HG03159 (cell line): Measurements from ENCODE around the gene L3MBTL2.

ENCODE experiments used
- ATAC-seq: cut with Tn5 transposase; IDR thresholded peaks from one replicate; pipeline ENCODE4 v1.9.1; 2021; ENCODE audit warnings: mild to moderate bottlenecking, moderate library complexity; ENCODE audit not compliant: unreplicated experiment

L3MBTL2 gene

DNA sequence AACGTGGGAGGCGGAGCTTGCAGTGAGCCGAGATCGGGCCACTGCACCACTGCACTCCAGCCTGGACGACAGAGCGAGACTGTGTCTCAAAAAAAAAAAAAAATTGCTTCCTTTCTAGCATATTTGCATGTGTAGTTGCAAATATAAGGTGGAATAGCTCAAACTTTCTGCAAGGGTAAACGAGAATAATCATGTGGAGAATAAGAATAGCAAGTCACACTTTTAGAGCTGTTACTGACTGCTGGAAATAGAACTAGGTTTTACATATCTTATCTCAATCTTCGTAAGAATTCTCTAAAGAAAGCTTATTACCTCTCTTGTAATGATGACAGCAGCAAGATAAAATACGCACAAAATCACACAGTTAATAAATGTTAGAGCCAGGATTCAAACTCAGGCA lies 1.6 kb downstream of the L3MBTL2 start:
- no peak for ATAC-seq

DNA sequence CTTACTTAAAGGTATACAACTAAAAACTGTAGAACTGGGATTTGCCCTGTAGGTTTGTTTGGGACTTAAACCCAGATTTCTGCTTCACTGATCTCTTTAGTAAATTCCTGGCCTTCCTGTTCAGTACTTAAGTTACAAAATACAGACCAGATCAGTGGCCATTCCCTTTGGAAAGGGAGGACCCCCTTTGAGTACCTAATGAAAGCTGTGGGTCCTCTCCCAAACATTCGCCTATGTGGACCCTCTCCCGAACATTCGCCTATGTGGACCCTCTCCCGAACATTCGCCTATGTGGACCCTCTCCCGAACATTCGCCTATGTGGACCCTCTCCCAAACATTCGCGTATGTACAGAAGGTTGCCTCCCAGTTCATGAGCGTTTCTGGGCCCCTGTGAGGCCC lies 10.3 kb downstream of the L3MBTL2 start:
- no peak for ATAC-seq

DNA sequence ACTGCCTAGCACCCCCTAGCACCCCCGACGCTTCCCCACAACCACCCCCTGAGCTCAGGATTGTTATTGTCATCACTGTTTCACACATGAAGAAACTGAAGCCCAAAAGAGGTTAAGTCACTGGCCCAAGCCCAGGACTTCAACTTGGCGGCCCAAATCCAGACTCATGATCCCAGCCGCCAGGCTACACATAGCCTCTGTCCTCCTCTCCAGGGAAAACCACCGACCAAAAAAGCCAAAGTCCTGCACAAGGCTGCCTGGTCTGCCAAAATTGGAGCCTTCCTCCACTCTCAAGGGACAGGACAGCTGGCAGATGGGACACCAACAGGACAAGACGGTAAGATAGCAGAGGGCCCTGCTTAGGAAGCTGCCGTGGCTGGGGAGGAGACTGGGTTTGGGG lies 10.8 kb downstream of the L3MBTL2 start:
- ATAC-seq: no peak

DNA sequence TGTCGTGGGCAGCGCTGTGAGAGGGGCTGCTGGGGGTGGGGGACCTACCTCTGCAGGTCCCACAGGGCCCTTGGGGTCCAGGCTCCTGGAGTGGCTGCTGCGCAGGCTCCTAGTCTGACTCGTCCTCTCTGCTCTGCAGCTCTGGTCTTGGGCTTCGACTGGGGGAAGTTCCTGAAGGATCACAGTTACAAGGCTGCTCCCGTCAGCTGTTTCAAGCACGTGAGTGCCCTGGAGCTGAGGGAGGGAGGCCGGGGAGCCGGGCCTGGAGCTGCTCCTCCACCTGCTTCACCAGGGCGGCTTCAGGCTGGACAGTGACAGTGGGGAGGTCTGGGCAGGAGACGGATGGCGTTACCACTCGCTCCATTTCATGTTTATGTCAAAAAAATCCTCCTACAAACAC lies 11.9 kb downstream of the L3MBTL2 start:
- no peak for ATAC-seq

DNA sequence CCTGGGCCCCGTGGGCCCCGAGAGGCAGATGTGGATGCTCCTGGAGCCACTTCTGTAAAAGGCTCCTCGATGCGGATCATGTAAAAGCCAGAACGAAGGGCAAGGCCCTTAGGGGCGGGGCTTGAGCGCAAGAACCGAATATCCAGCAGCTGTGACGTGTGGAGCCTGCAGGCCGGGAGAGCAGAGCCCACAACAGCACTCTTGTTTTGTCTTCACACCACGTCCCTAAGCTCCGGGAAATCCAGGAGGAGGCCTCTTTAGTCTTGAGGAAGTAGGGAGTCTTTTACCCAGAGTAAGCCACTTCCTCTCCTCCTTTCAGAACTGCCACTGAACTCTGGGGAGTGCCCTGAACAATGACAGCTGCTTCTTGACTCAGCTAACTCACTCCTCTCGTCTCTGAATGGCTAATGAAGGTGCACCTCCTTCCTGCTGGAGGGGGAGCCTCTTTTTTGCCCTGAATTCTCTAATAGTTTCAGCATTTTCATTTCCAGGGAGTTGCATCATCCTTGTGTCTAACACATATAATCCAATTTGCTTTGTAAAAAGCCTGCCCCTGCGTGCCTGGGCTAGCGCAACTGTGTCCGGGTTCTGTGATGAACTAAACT lies 12.5 kb downstream of the L3MBTL2 start:
- ATAC-seq: peak; percentile 44

DNA sequence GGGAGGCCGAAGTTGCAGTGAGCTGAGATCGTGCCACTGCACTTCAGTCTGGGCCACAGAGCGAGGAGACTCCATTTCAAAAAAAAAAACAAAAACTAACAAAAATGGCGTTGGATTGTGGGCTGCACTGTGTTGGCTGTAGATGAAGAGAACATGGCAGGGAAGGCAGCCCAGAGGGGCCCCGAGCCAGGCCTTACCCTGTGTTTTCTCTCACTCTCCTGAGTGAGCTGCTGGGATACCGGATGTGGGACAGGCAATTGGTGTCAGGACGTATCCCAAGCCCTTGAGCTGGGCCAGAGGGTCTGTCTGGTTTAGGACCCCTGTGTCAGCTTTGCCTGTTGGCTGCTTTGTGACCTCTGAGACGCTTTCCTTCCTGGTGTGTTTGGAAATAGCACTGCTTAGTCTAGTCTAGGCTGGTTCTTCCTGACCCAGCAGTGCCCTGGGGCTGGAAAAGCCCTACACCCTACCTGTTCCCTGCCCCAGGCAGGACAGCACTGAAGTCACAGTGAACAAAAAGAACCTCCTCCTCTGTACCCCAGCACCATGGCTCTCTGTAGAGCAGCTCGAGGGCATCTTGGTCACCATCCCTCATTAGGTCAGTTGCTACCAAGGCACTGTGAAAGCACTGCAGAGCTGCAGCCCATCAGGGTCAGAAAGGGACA lies 17.9 kb downstream of the L3MBTL2 start:
- ATAC-seq: no peak

- ATAC-seq: no peak
Measured at GRCh38 chr22:41223535-41223934, 18.4 kb downstream of the L3MBTL2 start.

- no peak for ATAC-seq
Measured at GRCh38 chr22:41226723-41227655, 21.9 kb downstream of the L3MBTL2 start.

- ATAC-seq: no peak
Measured at GRCh38 chr22:41229215-41229614, 24.1 kb downstream of the L3MBTL2 start.

DNA sequence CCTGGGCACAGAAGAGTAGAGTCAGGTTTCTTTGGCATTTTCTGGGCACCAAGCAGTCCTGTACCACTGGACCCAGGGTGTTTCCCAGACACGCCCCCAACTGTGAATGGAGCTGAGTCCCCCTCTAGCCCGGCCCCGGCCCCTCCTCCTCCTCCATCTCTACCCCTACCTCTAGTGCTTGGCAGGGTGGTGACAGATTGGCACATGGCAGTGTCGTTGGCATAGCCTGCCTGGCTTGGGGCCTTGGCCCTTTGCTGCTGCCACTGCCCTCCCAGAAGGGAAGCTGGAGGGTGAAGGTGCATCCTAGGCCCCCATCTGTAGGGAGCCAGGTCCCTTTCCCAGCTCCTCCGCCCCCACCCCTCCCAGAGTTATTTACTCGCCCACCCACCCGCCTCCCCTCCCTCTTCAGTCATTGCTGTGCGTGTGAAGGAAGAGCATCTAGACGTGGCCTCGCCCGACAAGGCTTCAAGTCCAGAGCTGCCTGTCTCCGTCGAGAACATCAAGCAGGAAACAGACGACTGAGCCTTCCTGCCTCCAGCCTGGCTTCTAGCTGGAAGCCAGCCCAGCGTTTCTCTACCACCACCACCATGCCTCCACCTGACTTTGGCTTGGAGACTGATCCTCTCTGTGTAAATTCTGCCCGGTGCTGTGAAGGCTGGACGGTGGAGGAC lies 24.8 kb downstream of the L3MBTL2 start:
- no peak for ATAC-seq

GRCh38 chr22:41230401-41230785 lies 25.3 kb downstream of the L3MBTL2 start:
- no peak for ATAC-seq

- no peak for ATAC-seq
Measured at GRCh38 chr22:41231369-41231768, 26.3 kb downstream of the L3MBTL2 start.

- ATAC-seq: no peak
Measured at GRCh38 chr22:41234815-41235695, 29.9 kb downstream of the L3MBTL2 start.

DNA sequence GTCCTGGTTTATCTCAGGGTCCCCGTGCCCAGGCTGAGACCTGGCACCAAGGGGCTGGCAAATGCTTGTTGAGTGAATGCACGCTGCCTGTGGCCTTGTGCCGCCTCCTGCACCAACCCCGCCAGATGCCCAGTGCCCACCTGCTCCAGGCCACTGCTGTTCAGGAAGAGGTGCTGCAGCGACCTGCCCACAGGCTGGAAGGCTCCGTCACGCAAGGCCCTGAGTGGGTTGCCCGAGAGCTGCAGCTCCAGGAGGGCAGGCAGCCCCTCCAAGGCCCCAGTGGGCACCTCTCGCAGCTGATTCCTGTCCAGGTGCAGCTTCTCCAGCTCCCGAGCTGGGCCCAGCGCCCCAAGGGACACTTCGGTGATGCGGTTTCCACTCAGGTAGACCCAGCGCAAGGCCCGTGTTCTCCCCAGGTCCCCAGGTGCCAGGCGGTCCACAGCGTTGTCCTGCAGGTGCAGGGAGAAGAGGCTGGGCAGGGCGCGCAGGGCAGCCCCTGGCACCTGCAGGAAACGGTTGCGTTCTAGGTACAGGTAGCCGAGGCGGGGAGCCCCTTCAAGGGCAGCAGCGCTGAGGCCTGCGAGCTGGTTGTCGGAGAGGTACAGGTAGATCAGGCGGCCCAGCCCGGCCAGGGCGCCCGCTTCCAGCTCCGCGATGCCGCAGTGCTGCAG lies 32.1 kb downstream of the L3MBTL2 start:
- ATAC-seq: no peak

DNA sequence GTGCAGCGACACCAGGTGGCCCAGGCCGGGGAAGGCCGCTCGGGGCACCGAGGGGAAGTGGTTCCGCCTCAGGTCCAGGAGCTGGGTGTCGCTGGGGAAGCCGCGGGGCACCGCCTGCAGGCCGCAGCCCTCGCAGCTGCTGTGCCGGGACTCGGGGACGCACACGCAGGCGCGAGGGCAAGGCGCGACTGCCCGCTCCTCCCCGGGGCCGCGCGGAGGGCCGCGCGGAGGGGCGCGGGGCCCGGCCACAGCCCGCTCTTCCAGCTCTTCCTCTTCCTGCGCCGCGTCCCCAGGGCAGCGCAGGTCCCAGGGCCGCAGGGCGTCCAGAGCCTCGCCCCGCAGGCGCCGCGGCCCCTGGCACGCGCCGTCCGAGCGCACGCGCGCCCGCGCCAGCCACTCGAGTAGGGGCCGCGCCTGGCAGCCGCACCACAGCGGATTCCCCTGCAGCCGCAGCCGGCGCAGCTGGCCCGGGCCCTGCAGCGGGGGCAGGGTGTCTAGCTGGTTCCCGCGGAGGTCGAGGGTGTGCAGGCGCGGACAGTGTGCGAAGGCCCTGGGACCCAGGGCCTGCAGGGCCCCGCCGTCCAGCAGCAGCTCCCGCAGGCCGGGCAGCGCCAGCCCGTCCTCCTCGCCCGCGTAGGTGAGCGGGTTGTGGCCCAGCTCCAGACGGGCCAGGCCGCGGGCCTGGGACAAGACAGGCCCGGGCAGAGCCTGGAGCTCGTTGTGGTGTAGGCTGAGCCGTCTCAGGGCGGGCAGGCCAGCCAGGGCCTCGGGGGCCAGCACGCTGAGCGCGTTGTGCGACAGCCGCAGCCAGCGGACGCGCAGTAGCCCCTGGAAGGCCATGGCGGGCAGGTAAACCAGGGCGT lies 32.8 kb downstream of the L3MBTL2 start:
- no peak for ATAC-seq

GRCh38 chr22:41238570-41239442 lies 33.7 kb downstream of the L3MBTL2 start:
- no peak for ATAC-seq

DNA sequence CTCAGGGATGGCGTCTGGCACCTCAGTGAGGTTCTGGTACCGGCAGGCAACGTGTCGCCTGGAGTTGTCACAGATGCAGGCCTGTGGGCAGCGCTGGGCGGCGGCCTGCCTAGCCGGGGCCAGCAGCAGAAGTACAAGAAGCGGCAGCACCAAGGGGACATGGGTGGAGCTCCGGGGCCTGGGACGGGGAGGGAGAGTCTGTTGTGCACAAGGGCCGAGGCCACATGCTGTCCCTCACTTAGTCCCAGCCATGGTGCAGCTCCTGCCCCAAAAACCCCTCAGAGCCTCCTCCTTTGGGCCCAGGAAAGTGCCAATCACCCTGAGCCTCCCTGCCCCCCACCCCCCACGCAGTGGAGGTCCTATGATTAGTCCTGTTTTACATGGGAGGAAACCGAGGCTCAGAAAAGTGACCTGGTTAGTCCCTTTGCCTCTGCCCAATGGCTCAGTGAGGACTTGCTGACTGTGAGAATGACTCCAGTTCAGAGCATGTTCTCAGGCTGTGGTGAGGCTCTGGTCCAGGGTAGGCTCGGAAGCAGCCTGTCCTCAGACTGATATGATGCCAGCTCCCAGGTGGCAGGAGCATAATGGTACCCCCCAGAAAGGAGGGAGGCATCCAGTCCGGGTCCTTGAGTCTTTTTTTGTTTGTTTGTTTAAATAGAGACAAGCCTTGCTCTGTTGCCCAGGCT lies 34.5 kb downstream of the L3MBTL2 start:
- ATAC-seq: no peak
